ENCODE data around the gene SERPINA10.

SERPINA10 gene

GRCh38 chr14:94292872-94293577 lies at the start of gene SERPINA10:
SERPINA10 (minus strand) TSS chr14:94293268; CDS start chr14:94290593, 2,675 bp downstream.
- DNase-seq (ENCODE audit: low read depth), result no peak

- DNase-seq (ENCODE audit: low read depth), result no peak
These were observed 49.4 kb upstream of the SERPINA10 start for GRCh38 chr14:94342334-94342934.

GRCh38 chr14:94341656-94342333 lies 48.7 kb upstream of the SERPINA10 start:
- no peak for DNase-seq (ENCODE audit: low read depth)

GRCh38 chr14:94340533-94340932 lies 47.5 kb upstream of the SERPINA10 start:
- DNase-seq (ENCODE audit: low read depth), result no peak

- no peak for DNase-seq (ENCODE audit: low read depth)
These were observed 45.0 kb upstream of the SERPINA10 start for GRCh38 chr14:94338023-94338422.

GRCh38 chr14:94337274-94337673 lies 44.2 kb upstream of the SERPINA10 start:
- no peak for DNase-seq (ENCODE audit: low read depth)

GRCh38 chr14:94334872-94335271 lies 41.8 kb upstream of the SERPINA10 start:
- no peak for DNase-seq (ENCODE audit: low read depth)

- no peak for DNase-seq (ENCODE audit: low read depth)
These were observed 39.5 kb upstream of the SERPINA10 start for GRCh38 chr14:94332587-94332986.

GRCh38 chr14:94332063-94332583 lies 39.1 kb upstream of the SERPINA10 start:
- DNase-seq (ENCODE audit: low read depth), result no peak

GRCh38 chr14:94331462-94331861 lies 38.4 kb upstream of the SERPINA10 start:
- no peak for DNase-seq (ENCODE audit: low read depth)

GRCh38 chr14:94330857-94331256 lies 37.8 kb upstream of the SERPINA10 start:
- no peak for DNase-seq (ENCODE audit: low read depth)

GRCh38 chr14:94330432-94330831 lies 37.4 kb upstream of the SERPINA10 start:
- DNase-seq (ENCODE audit: low read depth), result no peak

- DNase-seq (ENCODE audit: low read depth), result no peak
These were observed 36.8 kb upstream of the SERPINA10 start for GRCh38 chr14:94329857-94330256.

GRCh38 chr14:94328196-94328595 lies 35.1 kb upstream of the SERPINA10 start:
- DNase-seq (ENCODE audit: low read depth), result no peak

GRCh38 chr14:94322648-94323570 lies 29.8 kb upstream of the SERPINA10 start, which contains the start of gene SERPINA6:
SERPINA6 (minus strand) TSS chr14:94323336; CDS start chr14:94314648, 8,688 bp downstream.
- no peak for DNase-seq (ENCODE audit: low read depth)

GRCh38 chr14:94321421-94322271 lies 28.6 kb upstream of the SERPINA10 start:
- no peak for DNase-seq (ENCODE audit: low read depth)

- DNase-seq (ENCODE audit: low read depth), result no peak
These were observed 27.2 kb upstream of the SERPINA10 start for GRCh38 chr14:94320243-94320642.

GRCh38 chr14:94317259-94317658 lies 24.2 kb upstream of the SERPINA10 start:
- no peak for DNase-seq (ENCODE audit: low read depth)

- no peak for DNase-seq (ENCODE audit: low read depth)
These were observed 23.6 kb upstream of the SERPINA10 start for GRCh38 chr14:94316692-94317091.

- no peak for DNase-seq (ENCODE audit: low read depth)
These were observed 21.8 kb upstream of the SERPINA10 start for GRCh38 chr14:94314890-94315289.

Measured in activated gamma-delta T cell treated with anti-CD3 and anti-CD28 coated beads, Interleukin-2, amount 50 U/mL, for 16 hours (primary cell).